Left cardiac atrium (tissue), 4 donors: ENCODE measurements around the gene GLTPD2. TPM values are rescaled to one million over a fixed set of nuclear protein-coding genes. Genes with fewer than 3 reads are reported as not detected.

Source experiments
- ATAC-seq, 2 donors: fragments of 200-7000 bp; cut with Tn5 transposase; one replicate each; pipeline ENCODE4 v1.9.1; 2020; ENCODE audit warnings: mild to moderate bottlenecking in 2 of 2, moderate library complexity in 2 of 2
- DNase-seq: peaks from one replicate; pipeline ENCODE4 v3.0.0-alpha.2; 2020
- intact Hi-C, 2 donors: fragments of 100-400 bp; cut with DNase I; formaldehyde crosslinking; loops; one replicate each; pipeline versions ENCODE4 v1.14.1 to v1.15.1; 2022 to 2023
- total RNA-seq, 2 donors: library from RNA; stranded (reverse); fragmentation: NEBNext Ultra II Directional; extraction: Animal tissue kit (Norgen Biotek cat#: 25700); gene quantifications; one replicate each; pipeline ENCODE4 v1.2.1, GENCODE V29; 2021
- donor health status: DM: no; HTN: yes; CAD: no.
- donor health status: DM: no; HTN: yes; CAD: no; lungs with severe emphysema.
- donor health status: DM: yes; HTN: yes; CAD: no.
- donor health status: Dilated cardiomyopathy.

Gene GLTPD2
- total RNA-seq, 2 donors from 2014 or later, result not detected

DNA sequence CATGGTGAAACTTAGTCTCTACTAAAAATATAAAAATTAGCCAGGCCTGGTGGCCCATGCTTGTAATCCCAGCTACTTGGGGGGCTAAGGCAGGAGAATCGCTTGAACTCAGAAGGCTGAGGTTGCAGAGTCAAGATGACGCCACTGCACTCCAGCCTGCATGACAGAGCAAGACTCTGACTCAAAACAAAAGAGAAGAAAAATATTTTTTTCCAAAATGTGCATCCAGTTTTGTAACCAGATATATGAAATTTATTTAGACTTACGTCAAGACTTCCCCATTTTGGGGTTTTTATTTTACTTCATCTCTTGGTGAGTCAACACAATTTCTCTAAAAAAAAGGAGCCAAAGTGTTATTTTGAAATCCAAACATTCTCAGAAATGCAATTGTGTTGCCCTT is 22.6 kb upstream of the GLTPD2 start:
- ATAC-seq (peak; percentile 30 to 47), DNase-seq (no peak)
- intact Hi-C loops, result no loop called here

DNA sequence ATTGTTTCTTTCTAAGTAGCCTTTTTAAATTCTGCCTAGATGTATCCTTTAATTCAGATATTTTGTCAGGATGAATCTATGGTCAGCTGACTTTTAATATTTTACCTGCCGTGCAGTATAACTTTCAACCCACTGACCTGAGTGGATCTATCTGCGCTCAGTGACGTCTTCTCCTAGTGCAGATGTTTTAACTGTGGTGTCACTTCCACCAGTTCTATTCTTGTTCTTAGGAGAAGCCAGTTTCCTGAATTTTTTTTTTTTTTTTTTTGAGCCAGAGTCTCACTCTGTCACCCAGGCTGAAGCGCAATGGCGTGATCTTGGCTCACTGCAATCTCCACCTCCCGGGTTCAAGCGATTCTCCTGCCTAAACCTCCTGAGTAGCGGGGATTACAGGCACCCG is 22.0 kb upstream of the GLTPD2 start:
- intact Hi-C loops, result no loop called here
- DNase-seq, result no peak
- ATAC-seq, result peak; percentile 21 to 47

DNA sequence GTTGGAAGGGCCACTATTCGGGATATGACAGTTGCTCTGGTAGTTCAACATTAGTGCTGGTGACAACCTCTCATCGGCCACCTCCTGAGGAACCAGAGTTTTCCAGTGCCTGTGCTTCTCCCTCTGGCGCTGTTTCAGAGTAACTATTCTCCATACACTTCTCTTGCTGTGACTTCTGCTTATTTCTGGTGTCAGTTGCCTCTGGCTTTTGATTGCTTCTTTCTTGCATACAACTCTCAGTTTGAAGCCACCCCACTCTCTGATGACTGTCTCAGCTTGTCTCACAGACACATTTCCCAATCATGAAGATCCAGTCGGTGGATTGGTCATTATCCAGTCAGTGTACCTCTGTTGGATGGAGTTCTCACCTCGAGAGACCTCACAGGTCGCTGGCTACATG is 20.5 kb upstream of the GLTPD2 start:
- intact Hi-C loops, result no loop called here
- ATAC-seq (no peak), DNase-seq (no peak)

DNA sequence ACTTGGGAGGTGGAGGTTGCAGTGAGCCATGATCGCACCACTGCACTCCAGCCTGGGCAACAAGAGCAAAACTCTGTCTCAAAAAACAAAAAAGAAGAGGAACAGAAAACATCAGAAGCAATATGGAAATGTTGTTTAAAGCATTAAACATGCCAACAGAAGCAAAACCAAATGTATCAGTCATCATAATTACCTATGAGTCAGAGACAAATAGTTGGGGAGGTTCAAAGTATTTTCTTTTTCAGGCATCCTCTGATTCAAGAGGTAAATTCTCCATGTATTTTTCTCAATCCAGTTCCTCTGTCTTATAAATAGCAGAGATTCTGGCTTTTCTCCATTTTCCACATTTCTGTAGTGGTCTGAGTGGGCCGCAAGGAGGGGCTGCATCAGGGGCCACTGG is 19.1 kb upstream of the GLTPD2 start:
- ATAC-seq (no peak), DNase-seq (no peak)
- intact Hi-C loops, result no loop called here

DNA sequence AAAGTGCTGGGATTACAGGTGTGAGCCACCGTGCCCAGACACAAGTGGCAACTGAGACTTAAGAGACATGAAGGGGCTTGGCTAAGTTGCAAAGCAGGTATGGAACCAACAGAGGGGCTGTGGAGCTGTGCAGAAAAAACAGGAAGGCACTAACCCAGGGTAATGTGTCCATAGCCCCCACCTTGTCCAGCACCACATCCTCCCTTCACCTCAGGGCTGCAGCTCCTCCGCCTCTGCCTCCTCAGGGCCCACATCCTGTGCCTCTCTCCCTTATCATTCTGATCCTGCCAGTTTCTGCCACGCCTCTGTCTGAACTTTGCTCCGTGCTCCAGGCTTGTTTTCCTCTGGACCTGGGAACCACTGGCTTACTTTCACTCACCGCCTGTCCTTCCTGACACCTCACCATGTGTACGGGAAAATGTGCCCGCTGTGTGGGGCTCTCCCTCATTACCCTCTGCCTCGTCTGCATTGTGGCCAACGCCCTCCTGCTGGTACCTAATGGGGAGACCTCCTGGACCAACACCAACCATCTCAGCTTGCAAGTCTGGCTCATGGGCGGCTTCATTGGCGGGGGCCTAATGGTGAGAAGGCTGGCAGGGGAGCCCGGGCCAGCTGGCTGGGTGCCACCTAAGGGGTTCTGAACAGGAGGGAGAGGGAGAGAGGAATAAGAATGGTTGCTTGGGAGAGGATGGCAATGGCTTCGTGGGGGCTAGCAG is 17.1 kb upstream of the GLTPD2 start, which contains the start of gene TM4SF5:
Gene TM4SF5, plus strand, starts transcription at position 368 of the 716 bp plus-strand sequence. Its CDS starts 37 bp downstream, at position 405.
- ATAC-seq (no peak), DNase-seq (no peak)
- intact Hi-C loops, result no loop called here

DNA sequence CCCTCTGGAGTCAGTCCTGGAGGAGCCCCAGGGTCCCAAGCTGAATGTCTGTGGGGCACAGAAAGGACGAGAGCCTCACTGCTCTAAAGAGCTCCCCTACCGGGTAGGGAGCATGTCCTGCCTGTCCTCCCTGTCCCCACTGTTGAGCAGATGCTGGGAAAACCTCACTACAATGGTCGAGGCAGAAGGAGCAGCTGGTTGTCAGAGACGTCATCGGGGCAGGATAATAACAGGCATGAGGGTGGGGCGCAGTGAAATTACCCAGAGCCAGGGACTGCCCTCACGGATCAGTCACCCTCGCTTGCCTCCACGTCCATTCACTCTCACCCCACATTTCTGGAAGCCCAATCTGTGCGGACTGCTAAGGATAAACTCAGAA is 16.5 kb upstream of the GLTPD2 start:
- intact Hi-C loops, result no loop called here
- DNase-seq (no peak), ATAC-seq (no peak)

DNA sequence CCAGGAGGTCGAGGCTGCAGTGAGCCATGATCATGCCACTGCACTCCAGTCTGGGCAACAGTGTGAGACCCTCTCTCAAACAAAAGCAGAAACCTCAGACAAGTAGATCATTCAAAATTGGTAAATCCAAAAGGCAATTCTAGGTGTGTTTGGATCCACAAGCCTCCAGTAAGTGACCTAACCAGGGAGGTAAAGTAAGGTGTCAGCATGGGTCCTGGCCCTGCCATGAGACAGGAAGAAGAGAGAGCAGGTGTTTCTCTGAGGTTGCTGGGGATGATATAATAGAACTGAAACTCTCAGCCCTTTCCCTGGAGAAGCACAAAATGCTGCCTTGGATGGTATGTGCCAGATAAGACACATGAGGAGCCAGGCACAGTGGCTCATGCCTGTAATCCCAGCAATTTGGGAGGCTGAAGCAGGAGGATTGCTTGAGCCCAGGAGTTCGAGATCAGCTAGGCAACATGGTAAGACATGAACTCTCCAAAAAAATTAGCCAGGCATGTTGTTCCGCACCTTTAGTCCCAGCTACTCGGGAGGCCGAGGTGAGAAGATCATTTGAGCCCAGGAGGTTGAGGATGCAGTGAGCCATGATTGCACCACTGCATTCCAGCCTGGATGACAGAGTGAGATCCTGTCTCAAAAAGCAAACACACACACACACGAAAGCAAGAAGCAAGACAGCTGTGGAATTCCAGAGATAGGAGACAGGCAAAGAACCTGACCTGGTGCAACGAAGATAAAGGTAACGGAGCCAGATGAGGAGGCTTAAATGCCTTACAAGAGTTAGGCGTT is 10.6 kb upstream of the GLTPD2 start:
- DNase-seq (no peak), ATAC-seq (no peak)
- intact Hi-C loops, result no loop called here

DNA sequence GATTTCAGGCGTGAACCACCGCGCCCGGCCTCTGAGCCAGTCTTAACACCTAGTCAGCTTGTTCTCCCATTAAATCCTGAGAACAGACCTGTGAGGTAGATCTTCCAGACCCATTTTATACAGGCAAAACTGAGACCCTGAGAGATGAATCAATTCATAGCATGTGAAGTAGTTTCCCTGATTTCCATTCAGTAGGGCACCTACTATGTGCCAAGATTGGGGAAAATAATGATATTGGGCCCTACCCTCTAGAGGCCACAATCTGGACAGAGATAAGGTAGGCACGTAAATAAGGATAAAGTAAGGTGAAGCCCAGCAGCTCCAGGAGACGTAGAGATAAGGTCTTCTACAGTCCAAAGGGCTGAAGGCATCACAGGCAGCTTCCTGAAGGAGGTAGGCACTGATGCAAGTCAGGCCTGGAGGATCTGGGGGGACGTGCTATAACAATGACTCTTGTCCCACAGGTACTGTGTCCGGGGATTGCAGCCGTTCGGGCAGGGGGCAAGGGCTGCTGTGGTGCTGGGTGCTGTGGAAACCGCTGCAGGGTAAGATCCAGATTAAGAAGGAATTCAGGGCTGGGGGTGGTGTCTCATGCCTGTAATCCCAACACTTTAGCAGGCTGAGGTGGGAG is 8.3 kb upstream of the GLTPD2 start:
- ATAC-seq, result no peak
- intact Hi-C loops, result no loop called here

DNA sequence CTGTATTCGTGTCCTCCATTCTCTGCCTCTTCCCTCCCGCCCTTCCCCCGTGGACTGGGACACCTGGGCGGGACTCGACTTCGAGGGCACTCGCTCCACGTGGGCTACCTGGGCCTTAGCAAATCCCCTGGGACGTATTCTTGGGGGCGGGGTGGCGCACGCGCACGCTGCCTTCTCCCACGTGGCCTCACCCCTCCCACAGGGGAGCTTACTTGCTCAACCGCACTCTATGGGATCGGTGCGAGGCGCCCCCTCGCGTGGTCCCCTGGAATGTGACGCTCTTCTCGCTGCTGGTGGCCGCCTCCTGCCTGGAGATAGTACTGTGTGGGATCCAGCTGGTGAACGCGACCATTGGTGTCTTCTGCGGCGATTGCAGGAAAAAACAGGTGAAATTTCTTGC is 6.1 kb upstream of the GLTPD2 start:
- DNase-seq, result no peak
- no peak for ATAC-seq
- intact Hi-C loops, result no loop called here

More for the DNA sequence above, 8.3 kb upstream of the GLTPD2 start:
- no peak for DNase-seq

DNA sequence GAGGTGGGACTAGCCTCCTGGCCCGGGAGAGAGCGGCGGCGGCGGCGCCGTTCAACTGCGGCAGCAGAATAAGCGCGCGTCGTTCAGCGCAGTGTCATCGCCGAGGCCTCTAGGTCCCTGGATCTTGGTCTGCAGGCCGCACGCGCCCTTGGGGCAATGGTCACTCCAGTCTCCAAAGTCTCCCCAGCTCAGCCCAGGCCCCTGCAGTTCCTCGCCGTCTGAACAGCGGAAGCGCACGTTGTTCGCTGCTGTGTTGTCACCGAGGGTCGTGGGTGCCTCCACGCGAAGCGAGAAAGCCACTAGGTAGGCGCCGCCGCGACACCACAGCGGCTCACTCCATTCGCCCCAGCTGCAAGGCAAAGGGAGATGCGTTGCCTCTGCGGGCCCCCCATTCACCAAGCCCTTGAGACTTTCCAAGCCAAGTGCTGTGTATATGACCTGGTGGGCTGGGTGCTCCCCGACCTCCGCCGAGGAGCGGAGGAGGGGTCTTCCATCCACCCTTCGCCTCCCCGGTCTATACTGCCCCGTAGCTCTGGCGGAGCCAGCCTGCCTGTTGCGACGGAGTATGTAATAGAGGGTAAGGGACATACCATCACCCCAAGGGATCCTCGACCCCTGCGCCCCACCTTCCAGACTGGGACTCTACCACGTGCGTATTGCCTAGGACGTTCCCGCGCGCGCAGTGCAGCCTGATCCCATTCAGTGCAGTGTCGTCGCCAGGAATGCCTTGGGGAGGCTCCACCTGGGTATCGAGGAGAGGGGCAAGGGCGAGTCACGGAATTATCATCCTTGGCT is 3.3 kb upstream of the GLTPD2 start:
- ATAC-seq (no peak), DNase-seq (no peak)
- intact Hi-C loops, result loop anchor here (5.0 kb wide), 3 partner anchors 43 to 102 kb away; no protein-coding TSS in a partner anchor

DNA sequence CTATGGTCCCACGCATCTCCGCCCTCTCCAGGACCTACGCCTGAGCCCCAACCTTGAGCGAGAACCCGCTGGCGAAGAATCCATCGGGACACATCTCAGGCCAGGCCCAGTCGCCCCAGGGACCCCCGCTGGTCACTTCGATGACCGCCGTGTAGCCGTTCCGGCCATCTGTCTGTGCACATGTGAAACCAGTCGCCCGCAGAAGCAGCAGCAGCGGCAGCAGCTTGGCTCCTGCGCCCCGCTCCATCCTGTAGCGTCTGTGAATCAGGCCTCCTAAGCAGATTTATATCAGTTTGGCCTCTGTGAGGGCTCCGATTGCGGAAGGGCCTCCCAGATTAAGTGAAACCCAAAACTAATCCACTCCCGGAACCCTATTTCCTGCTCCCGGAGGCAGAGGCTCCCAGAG is 2.7 kb upstream of the GLTPD2 start, which contains the start of gene VMO1:
Gene VMO1, minus strand, starts transcription at position 259 of the 406 bp plus-strand sequence. Its CDS starts 12 bp downstream, at position 247.
- peak; percentile 47 for DNase-seq
- no peak for ATAC-seq
- intact Hi-C loops, result loop anchor here (5.0 kb wide), 3 partner anchors 44 to 101 kb away; no protein-coding TSS in a partner anchor

DNA sequence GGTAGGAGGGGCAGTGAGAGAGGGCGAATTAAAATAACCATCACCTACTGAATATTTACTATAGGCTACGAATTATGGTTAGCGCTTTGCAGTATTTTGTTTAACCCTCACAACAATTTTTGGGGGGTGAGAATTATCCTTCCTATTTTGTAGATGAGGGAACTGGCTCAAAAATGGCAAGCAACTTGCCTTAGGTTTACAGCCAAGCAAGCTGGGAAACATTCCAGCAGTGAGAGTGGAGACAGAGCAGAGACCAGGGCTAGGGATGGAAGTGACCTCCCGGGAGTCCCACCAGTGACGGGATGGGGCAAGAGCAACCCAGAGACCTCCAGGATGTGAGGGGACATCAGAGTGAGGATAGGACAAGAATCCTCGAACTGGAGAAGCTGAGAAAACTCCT is 2.2 kb upstream of the GLTPD2 start:
- DNase-seq (no peak), ATAC-seq (no peak)
- intact Hi-C loops, result loop anchor here (5.0 kb wide), 3 partner anchors 44 to 101 kb away; no protein-coding TSS in a partner anchor

DNA sequence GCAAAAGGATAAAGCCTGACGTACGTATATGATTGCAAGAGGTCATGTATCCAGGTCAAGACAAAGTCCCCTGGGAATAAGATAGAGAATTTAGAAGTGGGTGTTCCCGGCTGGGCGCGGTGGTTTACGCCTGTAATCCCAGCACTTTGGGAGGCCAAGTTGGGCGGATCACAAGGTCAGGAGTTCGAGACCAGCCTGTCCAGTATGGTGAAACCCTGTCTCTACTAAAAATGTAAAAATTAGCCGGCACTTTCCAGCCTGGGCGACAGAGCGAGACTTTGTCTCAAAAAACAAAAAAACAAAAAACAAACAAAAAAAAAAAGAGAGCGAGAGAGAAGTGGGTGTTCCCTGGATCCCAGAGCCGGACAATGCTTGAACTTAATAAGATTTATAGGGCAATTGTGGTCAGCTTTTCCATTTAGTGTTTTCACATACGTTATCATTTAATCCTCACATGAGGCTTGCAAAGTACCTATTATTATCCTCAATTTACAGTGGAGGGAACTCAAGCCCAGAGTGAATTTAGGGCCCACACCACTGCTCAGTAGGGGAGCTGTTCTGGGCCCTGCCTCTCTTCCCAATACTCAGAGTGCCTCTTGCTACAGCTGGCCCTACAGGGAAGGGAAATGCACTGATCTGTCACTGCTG is 481 bp upstream of the GLTPD2 start:
- ATAC-seq, result no peak
- DNase-seq, result no peak
- intact Hi-C loops, result loop anchor here (5.0 kb wide), 3 partner anchors 46 to 99 kb away; no protein-coding TSS in a partner anchor

DNA sequence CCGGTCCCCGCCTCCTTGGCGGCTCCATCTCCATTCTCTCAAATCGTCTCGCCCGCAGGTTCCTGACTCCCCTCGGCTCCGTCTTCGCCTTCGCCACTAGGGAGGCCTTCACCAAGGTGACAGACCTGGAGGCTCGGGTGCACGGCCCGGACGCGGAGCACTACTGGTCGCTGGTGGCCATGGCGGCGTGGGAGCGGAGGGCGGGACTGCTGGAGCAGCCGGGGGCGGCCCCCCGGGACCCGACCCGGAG is 862 bp downstream of the GLTPD2 start:
- no peak for ATAC-seq

DNA sequence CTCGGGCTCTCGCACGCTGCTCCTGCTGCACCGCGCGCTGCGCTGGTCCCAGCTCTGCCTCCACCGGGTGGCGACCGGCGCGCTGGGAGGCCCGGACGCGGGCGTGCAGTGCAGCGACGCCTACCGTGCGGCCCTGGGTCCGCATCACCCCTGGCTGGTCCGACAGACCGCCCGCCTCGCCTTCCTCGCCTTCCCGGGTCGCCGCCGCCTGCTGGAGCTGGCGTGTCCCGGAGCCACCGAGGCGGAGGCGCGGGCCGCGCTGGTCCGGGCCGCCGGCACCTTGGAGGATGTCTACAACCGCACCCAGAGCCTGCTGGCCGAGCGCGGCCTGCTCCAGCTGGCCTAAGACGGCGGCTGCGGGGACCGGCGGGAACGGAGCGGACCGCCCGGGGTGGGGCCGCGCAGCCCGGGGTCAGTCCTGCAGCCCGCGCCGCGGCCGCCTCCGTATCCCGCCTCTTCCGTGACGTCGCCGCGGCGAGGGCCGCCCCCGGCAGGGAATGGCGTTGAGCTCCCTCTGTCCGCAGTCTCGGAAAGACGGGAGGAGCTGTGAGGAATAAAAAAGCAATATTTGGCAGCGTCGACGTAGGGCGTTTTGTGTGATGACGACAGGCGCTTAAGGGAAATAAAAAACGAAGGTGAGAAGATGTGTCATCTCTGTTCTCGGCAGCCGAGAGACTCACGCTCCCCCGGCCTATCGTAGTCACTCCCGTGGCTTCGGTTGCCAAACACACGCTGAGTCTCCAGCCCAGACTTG is 1.4 kb downstream of the GLTPD2 start:
- intact Hi-C loops, result loop anchor here (5.0 kb wide), 3 partner anchors 48 to 97 kb away; no protein-coding TSS in a partner anchor

More for the DNA sequence above, 862 bp downstream of the GLTPD2 start:
- intact Hi-C loops, result loop anchor here (5.0 kb wide), 3 partner anchors 47 to 98 kb away; no protein-coding TSS in a partner anchor
- no peak for DNase-seq

DNA sequence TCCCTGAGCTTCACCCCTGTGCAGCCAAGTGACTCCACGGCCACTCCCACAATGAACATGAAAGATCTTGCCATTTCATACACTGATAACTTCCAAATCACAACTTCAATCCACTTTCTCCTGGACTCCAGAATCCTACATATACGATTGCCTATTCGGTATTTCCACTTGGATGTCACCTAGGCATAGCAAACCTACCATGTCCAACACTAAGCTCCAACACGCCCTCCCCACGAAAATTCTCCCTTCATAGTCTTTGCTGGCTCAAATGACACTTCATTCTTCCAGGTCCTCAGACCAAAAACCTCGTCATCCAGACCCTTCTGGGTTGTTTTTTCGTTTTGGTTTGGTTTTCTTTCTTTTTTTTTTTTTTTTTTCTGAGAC is 1.9 kb downstream of the GLTPD2 start:
- DNase-seq (no peak), ATAC-seq (no peak)
- intact Hi-C loops, result no loop called here

More for the DNA sequence above, 1.4 kb downstream of the GLTPD2 start:
- peak; percentile 90 for DNase-seq
- ATAC-seq, result peak; percentile 95

DNA sequence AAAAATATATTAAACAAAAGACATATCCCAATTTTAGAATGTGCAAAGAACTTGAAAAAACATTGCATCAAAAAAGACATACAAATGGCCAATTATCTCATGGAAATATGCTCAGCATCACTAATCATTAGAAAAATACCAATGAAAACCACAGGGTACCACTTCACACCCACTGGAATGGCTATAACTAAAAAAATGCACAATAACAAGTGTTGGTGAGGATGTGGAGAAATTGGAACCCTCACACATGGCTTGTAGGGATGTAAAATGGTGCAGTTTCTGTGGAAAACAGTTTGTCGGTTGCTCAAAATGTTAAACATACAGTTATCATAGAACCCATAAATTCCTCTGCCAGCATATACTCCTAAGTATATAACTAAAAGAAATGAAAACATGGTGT is 6.4 kb downstream of the GLTPD2 start:
- ATAC-seq, result no peak
- intact Hi-C loops, result no loop called here
- no peak for DNase-seq

DNA sequence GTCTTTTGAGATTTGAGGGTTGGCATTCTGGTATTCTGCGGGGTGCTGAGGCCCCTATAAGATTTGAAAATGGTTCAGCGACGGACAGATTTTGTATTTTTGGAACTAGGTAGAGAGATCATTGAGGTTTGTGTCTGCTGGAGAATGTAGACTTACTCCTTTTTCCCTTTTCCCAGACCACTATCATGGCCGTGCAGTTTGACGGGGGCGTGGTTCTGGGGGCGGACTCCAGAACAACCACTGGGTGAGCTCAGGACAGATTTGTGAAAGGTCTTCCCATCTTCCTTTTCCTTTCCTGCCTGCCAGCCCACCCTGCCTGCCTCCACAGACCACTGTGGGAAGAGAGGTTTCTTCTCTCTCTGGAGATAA is 7.8 kb downstream of the GLTPD2 start:
- DNase-seq (peak; percentile 45), ATAC-seq (peak; percentile 38 to 70)
- intact Hi-C loops, result no loop called here
